Right lobe of liver (tissue), 4 donors: ENCODE data around the gene TMEM201.

ENCODE experiments used
- POLR2A ChIP-seq: fragments of 450-650 bp; IDR thresholded peaks from one replicate; pipeline ENCODE4 v1.6.1; 2017; ENCODE audit warnings: antibody characterized with exemption, mild to moderate bottlenecking
- TF ChIP-seq, protein P1 (sequence below), 4 donors: fragments of 200-600 bp in 3 of 4; fragments of 450-650 bp in 1 of 4; IDR thresholded peaks; one replicate each; pipeline versions ENCODE4 v1.5.1 to v1.8.0; 2016 to 2022; ENCODE audit warnings: antibody characterized with exemption in 4 of 4, mild to moderate bottlenecking in 2 of 4
- donor health status: DM: no; HTN: no; CAD: no.
- donor health status: DM: no; HTN: no; CAD: no.
- donor health status: DM: no; HTN: yes; CAD: no.

DNA sequence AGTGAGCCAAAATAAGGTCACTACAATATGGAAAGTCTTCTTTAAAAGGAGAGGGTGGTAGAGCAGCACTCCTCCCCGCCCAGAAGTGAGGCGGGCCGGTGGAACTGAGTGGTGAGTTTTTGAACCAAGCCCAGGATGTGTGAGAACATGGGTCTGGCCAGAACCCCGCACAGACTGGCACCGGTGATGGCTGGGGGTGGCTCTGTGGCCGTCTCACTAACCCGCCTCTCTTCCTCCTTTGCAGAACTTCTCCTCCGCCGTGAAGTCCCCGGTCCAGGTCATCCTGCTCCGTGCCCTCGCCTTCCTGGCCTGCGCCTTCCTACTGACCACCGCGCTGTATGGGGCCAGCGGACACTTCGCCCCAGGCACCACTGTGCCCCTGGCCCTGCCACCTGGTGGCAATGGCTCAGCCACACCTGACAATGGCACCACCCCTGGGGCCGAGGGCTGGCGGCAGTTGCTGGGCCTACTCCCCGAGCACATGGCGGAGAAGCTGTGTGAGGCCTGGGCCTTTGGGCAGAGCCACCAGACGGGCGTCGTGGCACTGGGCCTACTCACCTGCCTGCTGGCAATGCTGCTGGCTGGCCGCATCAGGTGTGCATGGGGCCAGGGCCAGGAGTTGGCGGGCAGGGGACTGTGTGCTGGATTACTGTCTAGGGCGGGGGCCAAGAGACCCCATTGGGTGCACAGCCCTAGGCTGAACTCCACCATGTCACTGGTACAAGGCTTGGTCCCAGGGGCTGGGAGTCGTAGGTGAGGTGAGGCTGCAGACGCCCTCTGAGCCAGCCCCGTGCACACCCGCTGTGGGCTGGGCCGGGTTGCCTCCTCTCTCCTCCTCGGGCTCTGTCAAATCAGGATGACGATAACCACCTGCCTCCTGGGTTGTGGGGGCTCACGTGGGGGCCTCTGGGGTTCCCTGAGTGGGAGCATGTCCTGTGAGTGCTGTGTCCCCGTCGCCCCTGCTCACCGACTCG lies 12.4 kb downstream of the TMEM201 start:
- no peak for TF ChIP-seq POLR2A
- TF ChIP-seq, protein P1, sequence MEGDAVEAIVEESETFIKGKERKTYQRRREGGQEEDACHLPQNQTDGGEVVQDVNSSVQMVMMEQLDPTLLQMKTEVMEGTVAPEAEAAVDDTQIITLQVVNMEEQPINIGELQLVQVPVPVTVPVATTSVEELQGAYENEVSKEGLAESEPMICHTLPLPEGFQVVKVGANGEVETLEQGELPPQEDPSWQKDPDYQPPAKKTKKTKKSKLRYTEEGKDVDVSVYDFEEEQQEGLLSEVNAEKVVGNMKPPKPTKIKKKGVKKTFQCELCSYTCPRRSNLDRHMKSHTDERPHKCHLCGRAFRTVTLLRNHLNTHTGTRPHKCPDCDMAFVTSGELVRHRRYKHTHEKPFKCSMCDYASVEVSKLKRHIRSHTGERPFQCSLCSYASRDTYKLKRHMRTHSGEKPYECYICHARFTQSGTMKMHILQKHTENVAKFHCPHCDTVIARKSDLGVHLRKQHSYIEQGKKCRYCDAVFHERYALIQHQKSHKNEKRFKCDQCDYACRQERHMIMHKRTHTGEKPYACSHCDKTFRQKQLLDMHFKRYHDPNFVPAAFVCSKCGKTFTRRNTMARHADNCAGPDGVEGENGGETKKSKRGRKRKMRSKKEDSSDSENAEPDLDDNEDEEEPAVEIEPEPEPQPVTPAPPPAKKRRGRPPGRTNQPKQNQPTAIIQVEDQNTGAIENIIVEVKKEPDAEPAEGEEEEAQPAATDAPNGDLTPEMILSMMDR (IDR thresholded peaks at IDR 0.05): no peak
